ENCODE measurements around the gene ATG4D. TPM values are rescaled to one million over a fixed set of nuclear protein-coding genes. Genes with fewer than 3 reads are reported as not detected.

Gene ATG4D
- total RNA-seq, 1 donor from 2014 or later = 52.6 TPM

DNA sequence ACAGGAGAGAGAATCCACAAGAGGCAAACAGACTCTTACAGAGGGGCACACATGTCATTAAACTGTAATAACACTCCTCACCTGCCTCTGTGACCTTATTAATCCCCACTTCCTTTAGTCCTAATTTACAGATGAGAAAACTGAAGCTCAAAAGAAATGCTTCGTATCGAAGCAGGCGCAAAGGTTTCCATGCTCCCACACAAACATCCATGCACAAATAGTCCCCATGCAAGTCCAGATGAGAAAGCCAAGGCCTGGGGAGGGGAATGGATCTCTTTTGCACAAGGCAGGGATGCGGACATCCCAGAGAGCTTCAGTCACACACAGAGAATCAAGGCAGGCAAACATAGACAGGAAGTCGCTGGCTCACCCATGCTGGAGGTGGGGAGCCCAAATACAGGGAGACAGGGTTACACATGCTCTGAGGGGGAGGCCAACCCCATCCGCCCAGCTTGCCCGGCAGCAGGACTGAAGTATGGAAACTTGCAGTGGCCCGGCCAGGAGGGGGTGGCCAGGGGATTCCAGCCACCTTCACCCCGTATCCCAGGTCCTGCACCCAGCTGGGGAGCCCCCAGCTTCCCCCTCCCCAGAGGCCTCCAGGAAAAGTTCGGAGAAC, 26.9 kb upstream of the ATG4D start:
- Mint-ChIP-seq H3K27ac (no peak overlapping the region), H3K4me3 (ENCODE audit: low read depth) (peak overlapping the region; percentile 67), H3K27me3 (peaks cover 56% of the 10 kb centered on the region), H3K36me3 (ENCODE audit: insufficient read depth) (no peaks in the 10 kb centered on the region), H3K4me1 (ENCODE audit: low read depth) (peaks cover 8% of the 10 kb centered on the region), H3K9me3 (ENCODE audit: low read depth) (no peaks in the 10 kb centered on the region)
- DNase-seq (ENCODE audit: low spot score, unreplicated experiment) = no peak
- no peak for TF ChIP-seq CTCF (IDR thresholded peaks at IDR 0.05; ENCODE audit: unreplicated experiment)

GRCh38 chr19:10517361-10517759, 26.3 kb upstream of the ATG4D start, which contains the start of gene S1PR5:
S1PR5 (minus strand) TSS chr19:10517447; CDS start chr19:10515011, 2,436 bp downstream.
- Mint-ChIP-seq H3K36me3 (ENCODE audit: insufficient read depth) (no peaks in the 10 kb centered on the region), H3K9me3 (ENCODE audit: low read depth) (no peaks in the 10 kb centered on the region), H3K27ac (no peak within 1 kb of the TSS), H3K27me3 (peaks cover 56% of the 10 kb centered on the region), H3K4me3 (ENCODE audit: low read depth) (peak within 1 kb of the TSS; percentile 67), H3K4me1 (ENCODE audit: low read depth) (peaks cover 8% of the 10 kb centered on the region)
- peak; percentile 18 for DNase-seq (ENCODE audit: low spot score, unreplicated experiment)
- no peak for TF ChIP-seq CTCF (IDR thresholded peaks at IDR 0.05; ENCODE audit: unreplicated experiment)

DNA sequence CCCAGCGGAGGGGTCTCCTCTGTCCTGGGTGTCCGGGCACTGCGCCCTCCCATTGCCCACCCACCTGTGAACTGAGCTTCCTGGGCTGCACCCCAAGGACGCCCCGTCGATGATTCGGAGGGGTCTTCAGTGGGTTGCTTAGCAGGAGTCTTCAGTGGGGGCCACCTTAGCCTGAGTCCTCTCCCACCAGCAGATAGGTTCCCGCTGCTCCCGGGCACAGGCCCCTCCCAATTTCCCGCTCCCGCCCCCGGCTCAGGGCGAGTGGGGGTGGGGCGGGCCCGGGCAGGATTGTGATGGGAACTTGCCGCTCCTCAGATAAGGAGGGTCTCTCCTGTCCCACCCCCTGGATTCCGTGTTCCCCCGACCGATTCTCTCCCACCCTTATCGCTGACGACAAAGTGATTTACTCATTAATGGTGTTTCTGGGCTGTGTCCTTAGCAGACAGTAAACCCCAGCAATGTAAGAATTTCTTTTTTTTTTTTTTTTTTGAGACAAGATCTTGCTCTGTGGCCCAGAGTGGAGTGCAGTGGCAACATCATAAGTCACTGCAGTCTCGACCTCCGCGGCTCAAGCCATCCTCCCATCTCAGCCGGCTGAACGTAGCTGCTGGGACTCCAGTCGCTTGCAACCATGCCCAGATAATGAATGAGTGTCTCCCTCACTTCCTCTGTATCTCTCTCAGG, 25.8 kb upstream of the ATG4D start:
- Mint-ChIP-seq H3K27me3 (peaks cover 52% of the 10 kb centered on the region), H3K27ac (no peak overlapping the region)

GRCh38 chr19:10518444-10519361, 25.0 kb upstream of the ATG4D start:
- H3K9me3 Mint-ChIP-seq (ENCODE audit: low read depth) = no peaks in the 10 kb centered on the region
- TF ChIP-seq CTCF (IDR thresholded peaks at IDR 0.05; ENCODE audit: unreplicated experiment) = no peak
- peak overlapping the region; percentile 19 for H3K4me3 Mint-ChIP-seq (ENCODE audit: low read depth)
- H3K4me1 Mint-ChIP-seq (ENCODE audit: low read depth) = peaks cover 8% of the 10 kb centered on the region
- H3K36me3 Mint-ChIP-seq (ENCODE audit: insufficient read depth) = no peaks in the 10 kb centered on the region
- no peak for DNase-seq (ENCODE audit: low spot score, unreplicated experiment)
- no peak overlapping the region for H3K27ac Mint-ChIP-seq
- peaks cover 44% of the 10 kb centered on the region for H3K27me3 Mint-ChIP-seq

More for the DNA sequence above, 25.8 kb upstream of the ATG4D start:
- H3K36me3 Mint-ChIP-seq (ENCODE audit: insufficient read depth) = no peaks in the 10 kb centered on the region
- no peak for TF ChIP-seq CTCF (IDR thresholded peaks at IDR 0.05; ENCODE audit: unreplicated experiment)
- H3K9me3 Mint-ChIP-seq (ENCODE audit: low read depth) = no peaks in the 10 kb centered on the region
- no peak for DNase-seq (ENCODE audit: low spot score, unreplicated experiment)
- H3K4me1 Mint-ChIP-seq (ENCODE audit: low read depth) = peaks cover 8% of the 10 kb centered on the region
- H3K4me3 Mint-ChIP-seq (ENCODE audit: low read depth) = peak overlapping the region; percentile 64

GRCh38 chr19:10519421-10519820, 24.3 kb upstream of the ATG4D start:
- H3K36me3 Mint-ChIP-seq (ENCODE audit: insufficient read depth) = no peaks in the 10 kb centered on the region
- peaks cover 8% of the 10 kb centered on the region for H3K4me1 Mint-ChIP-seq (ENCODE audit: low read depth)
- DNase-seq (ENCODE audit: low spot score, unreplicated experiment) = no peak
- H3K9me3 Mint-ChIP-seq (ENCODE audit: low read depth) = no peaks in the 10 kb centered on the region
- peaks cover 44% of the 10 kb centered on the region for H3K27me3 Mint-ChIP-seq
- H3K4me3 Mint-ChIP-seq (ENCODE audit: low read depth) = no peak overlapping the region
- no peak for TF ChIP-seq CTCF (IDR thresholded peaks at IDR 0.05; ENCODE audit: unreplicated experiment)
- H3K27ac Mint-ChIP-seq = peak overlapping the region; percentile 16

Measured in progenitor cell of endocrine pancreas (in vitro differentiated cells).